Measurements from ENCODE around the gene FAAP20.

The FAAP20 gene

GRCh38 chr1:2193514-2194281 is 874 bp downstream of the FAAP20 start:
- DNase-seq: no peak

- DNase-seq: no peak
Observed at GRCh38 chr1:2192031-2192995, 2.3 kb downstream of the FAAP20 start.

GRCh38 chr1:2190491-2190976 is 4.0 kb downstream of the FAAP20 start:
- no peak for DNase-seq

GRCh38 chr1:2189459-2190425 is 4.8 kb downstream of the FAAP20 start:
- peak; percentile 86 for DNase-seq

GRCh38 chr1:2188336-2188735 is 6.2 kb downstream of the FAAP20 start:
- no peak for DNase-seq

- no peak for DNase-seq
Observed at GRCh38 chr1:2187619-2188018, 7.0 kb downstream of the FAAP20 start.

GRCh38 chr1:2186901-2187300 is 7.7 kb downstream of the FAAP20 start:
- DNase-seq: no peak

GRCh38 chr1:2185880-2186855 is 8.4 kb downstream of the FAAP20 start:
- no peak for DNase-seq

GRCh38 chr1:2184934-2185333 is 9.6 kb downstream of the FAAP20 start:
- no peak for DNase-seq

- no peak for DNase-seq
Observed at GRCh38 chr1:2184531-2184930, 10.0 kb downstream of the FAAP20 start.

- no peak for DNase-seq
Observed at GRCh38 chr1:2183937-2184334, 10.6 kb downstream of the FAAP20 start.

GRCh38 chr1:2182376-2182775 is 12.2 kb downstream of the FAAP20 start:
- no peak for DNase-seq

GRCh38 chr1:2181752-2182151 is 12.8 kb downstream of the FAAP20 start:
- DNase-seq: no peak

GRCh38 chr1:2181271-2181670 is 13.3 kb downstream of the FAAP20 start:
- no peak for DNase-seq

GRCh38 chr1:2180297-2181245 is 14.0 kb downstream of the FAAP20 start:
- DNase-seq: no peak

GRCh38 chr1:2179283-2180013 is 15.1 kb downstream of the FAAP20 start:
- DNase-seq: no peak

GRCh38 chr1:2178875-2179274 is 15.7 kb downstream of the FAAP20 start:
- no peak for DNase-seq

GRCh38 chr1:2177946-2178538 is 16.5 kb downstream of the FAAP20 start:
- DNase-seq: no peak

- no peak for DNase-seq
Observed at GRCh38 chr1:2177541-2177940, 17.0 kb downstream of the FAAP20 start.
